HepG2 (cell line): ENCODE results near the gene POLRMT. TPM values are rescaled to one million over a fixed set of nuclear protein-coding genes. Genes with fewer than 3 reads are reported as not detected.
A peak's percentile ranks its signal among the peaks of the same experiment; 100 is the strongest.

Experiments
- ELF3 ChIP-seq: IDR thresholded peaks from 2 replicates; pipeline ENCODE4 v1.6.1; 2016; ENCODE audit warnings: missing genetic modification reagents, missing compliant biosample characterization
- FOXO1 ChIP-seq: sonication (generic); formaldehyde crosslinking; IDR thresholded peaks from 2 replicates; pipeline ENCODE4 v1.4.0; 2020; ENCODE audit warnings: missing genetic modification reagents
- PATZ1 ChIP-seq: sonication (generic); formaldehyde crosslinking; IDR thresholded peaks from 2 replicates; pipeline ENCODE4 v1.4.0; 2020; ENCODE audit warnings: missing genetic modification reagents
- PHF21A ChIP-seq: sonication (generic); formaldehyde crosslinking; IDR thresholded peaks from 2 replicates; pipeline ENCODE4 v1.5.0; 2020; ENCODE audit warnings: mild to moderate bottlenecking, missing genetic modification reagents
- RARA ChIP-seq: IDR thresholded peaks from 2 replicates; pipeline ENCODE4 v1.6.1; 2016; ENCODE audit warnings: missing genetic modification reagents, missing compliant biosample characterization
- SALL1 ChIP-seq: sonication (generic); formaldehyde crosslinking; IDR thresholded peaks from 2 replicates; pipeline ENCODE4 v1.8.0; 2022; ENCODE audit warnings: mild to moderate bottlenecking, missing genetic modification reagents
- ZBTB7B ChIP-seq: sonication (generic); formaldehyde crosslinking; IDR thresholded peaks from 2 replicates; pipeline ENCODE4 v1.4.0; 2020; ENCODE audit warnings: missing genetic modification reagents
- ZMYM3 ChIP-seq: sonication (generic); formaldehyde crosslinking; IDR thresholded peaks from 2 replicates; pipeline ENCODE4 v1.5.1; 2020; ENCODE audit warnings: mild to moderate bottlenecking, missing genetic modification reagents
- ZNF280D ChIP-seq: sonication (generic); formaldehyde crosslinking; IDR thresholded peaks from 2 replicates; pipeline ENCODE4 v1.5.1; 2020; ENCODE audit warnings: mild to moderate bottlenecking, missing genetic modification reagents
- ZNF772 ChIP-seq: sonication (generic); formaldehyde crosslinking; IDR thresholded peaks from 2 replicates; pipeline ENCODE4 v1.5.0; 2020; ENCODE audit warnings: mild to moderate bottlenecking, missing genetic modification reagents
- polyA plus RNA-seq, 8 experiments: library from polyadenylated mRNA; depleted of rRNA in 3 of 8; stranded (reverse) in 7 of 8; unstranded in 1 of 8; fragments of >200 nt; fragmentation: Illumina TruSeq in 4 of 8; extraction: Trizol in 4 of 8; gene quantifications; 2 replicates each; pipeline versions ENCODE4 v1.2.1 to v1.2.3, GENCODE V29; 2011 to 2016; ENCODE audit warnings: low read depth in 4 of 8, missing spikeins in 1 of 8, mixed read lengths in 1 of 8; ENCODE audit not compliant: insufficient read depth in 1 of 8
- total RNA-seq, 5 experiments: library from RNA; depleted of rRNA; stranded (reverse); fragments of >200 nt; fragmentation: Illumina TruSeq; extraction: Trizol; gene quantifications; 2 replicates each; pipeline ENCODE4 v1.2.3, GENCODE V29; 2016; ENCODE audit warnings: low read depth in 1 of 5
- TF ChIP-seq, protein P1 (sequence below): sonication (generic); formaldehyde crosslinking; IDR thresholded peaks from 2 replicates; pipeline ENCODE4 v1.4.0; 2020; ENCODE audit warnings: missing genetic modification reagents, mild to moderate bottlenecking, borderline replicate concordance
- TF ChIP-seq, protein P2 (sequence below): sonication (generic); formaldehyde crosslinking; IDR thresholded peaks from 2 replicates; pipeline ENCODE4 v1.5.1; 2020; ENCODE audit warnings: mild to moderate bottlenecking, missing genetic modification reagents, borderline replicate concordance

The POLRMT gene
- total and polyA plus RNA-seq, 2 of the 13 experiments (the other 11 are each of a cell fraction or from before 2014, with no cell fraction given), result 78.0 to 101 TPM

DNA sequence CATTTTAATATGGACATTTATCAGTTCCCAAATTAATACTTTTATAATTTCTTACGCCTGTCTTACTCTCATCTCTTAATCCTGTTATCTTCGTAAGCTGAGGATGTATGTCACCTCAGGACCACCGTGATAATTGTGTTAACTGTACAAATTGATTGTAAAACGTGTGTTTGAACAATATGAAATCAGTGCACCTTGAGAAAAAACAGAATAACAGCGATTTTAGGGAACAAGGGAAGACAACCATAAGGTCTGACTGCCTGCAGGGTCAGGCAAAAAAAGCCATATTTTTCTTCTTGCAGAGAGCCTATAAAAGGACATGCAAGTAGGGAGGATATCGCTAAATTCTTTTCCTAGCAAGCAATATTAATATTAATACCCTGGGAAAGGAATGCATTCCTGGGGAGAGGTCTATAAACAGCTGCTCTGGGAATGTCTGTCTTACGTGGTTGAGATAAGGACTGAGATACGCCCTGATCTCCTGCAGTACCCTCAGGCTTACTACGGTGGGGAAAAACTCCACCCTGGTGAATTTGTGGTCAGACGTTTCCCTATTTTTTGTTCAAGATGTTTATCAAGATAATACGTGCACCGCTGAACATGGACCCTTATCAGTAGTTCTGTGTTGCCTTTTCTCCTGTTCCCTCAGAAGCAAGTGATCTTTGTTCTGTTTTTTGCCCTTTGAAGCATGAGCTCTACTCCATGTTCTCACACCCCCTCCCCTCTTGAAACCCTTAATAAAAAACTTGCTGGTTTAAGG is 35.5 kb upstream of the POLRMT start (continued):
- peak; percentile 38; the same call in 1 of the 2 replicates for TF ChIP-seq ZBTB7B (CRISPR knock-in tag)
- 0 out of 2 replicates have a peak, but pooled peaks have one; percentile 30 for TF ChIP-seq ZNF772 (CRISPR knock-in tag)
- peak; percentile 77 for TF ChIP-seq RARA (CRISPR knock-in tag)
- TF ChIP-seq SALL1 (CRISPR knock-in tag), result peak; percentile 53; the same call in 1 of the 2 replicates
- TF ChIP-seq, protein P1, sequence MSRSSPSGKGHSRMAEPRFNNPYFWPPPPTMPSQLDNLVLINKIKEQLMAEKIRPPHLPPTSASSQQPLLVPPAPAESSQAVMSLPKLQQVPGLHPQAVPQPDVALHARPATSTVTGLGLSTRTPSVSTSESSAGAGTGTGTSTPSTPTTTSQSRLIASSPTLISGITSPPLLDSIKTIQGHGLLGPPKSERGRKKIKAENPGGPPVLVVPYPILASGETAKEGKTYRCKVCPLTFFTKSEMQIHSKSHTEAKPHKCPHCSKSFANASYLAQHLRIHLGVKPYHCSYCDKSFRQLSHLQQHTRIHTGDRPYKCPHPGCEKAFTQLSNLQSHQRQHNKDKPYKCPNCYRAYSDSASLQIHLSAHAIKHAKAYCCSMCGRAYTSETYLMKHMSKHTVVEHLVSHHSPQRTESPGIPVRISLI (CRISPR knock-in tag), result peak; percentile 61; the same call in 1 of the 2 replicates
- peak; percentile 65; the same call in 1 of the 2 replicates for TF ChIP-seq ZMYM3 (CRISPR knock-in tag)
- TF ChIP-seq, protein P2, sequence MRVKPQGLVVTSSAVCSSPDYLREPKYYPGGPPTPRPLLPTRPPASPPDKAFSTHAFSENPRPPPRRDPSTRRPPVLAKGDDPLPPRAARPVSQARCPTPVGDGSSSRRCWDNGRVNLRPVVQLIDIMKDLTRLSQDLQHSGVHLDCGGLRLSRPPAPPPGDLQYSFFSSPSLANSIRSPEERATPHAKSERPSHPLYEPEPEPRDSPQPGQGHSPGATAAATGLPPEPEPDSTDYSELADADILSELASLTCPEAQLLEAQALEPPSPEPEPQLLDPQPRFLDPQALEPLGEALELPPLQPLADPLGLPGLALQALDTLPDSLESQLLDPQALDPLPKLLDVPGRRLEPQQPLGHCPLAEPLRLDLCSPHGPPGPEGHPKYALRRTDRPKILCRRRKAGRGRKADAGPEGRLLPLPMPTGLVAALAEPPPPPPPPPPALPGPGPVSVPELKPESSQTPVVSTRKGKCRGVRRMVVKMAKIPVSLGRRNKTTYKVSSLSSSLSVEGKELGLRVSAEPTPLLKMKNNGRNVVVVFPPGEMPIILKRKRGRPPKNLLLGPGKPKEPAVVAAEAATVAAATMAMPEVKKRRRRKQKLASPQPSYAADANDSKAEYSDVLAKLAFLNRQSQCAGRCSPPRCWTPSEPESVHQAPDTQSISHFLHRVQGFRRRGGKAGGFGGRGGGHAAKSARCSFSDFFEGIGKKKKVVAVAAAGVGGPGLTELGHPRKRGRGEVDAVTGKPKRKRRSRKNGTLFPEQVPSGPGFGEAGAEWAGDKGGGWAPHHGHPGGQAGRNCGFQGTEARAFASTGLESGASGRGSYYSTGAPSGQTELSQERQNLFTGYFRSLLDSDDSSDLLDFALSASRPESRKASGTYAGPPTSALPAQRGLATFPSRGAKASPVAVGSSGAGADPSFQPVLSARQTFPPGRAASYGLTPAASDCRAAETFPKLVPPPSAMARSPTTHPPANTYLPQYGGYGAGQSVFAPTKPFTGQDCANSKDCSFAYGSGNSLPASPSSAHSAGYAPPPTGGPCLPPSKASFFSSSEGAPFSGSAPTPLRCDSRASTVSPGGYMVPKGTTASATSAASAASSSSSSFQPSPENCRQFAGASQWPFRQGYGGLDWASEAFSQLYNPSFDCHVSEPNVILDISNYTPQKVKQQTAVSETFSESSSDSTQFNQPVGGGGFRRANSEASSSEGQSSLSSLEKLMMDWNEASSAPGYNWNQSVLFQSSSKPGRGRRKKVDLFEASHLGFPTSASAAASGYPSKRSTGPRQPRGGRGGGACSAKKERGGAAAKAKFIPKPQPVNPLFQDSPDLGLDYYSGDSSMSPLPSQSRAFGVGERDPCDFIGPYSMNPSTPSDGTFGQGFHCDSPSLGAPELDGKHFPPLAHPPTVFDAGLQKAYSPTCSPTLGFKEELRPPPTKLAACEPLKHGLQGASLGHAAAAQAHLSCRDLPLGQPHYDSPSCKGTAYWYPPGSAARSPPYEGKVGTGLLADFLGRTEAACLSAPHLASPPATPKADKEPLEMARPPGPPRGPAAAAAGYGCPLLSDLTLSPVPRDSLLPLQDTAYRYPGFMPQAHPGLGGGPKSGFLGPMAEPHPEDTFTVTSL, result peak; percentile 48; the same call in 1 of the 2 replicates
- 0 out of 2 replicates have a peak, but pooled peaks have one; percentile 23 for TF ChIP-seq ZNF280D (CRISPR knock-in tag)
- peak; percentile 75 for TF ChIP-seq PATZ1 (CRISPR knock-in tag)
- TF ChIP-seq PHF21A, result 0 out of 2 replicates have a peak, but pooled peaks have one; percentile 24
- TF ChIP-seq ELF3 (CRISPR knock-in tag), result peak; percentile 49; the same call in 1 of the 2 replicates
- peak; percentile 71; the same call in 1 of the 2 replicates for TF ChIP-seq FOXO1 (CRISPR knock-in tag)
